ENCODE data around the gene ARID1B.

GRCh38 chr6:156776470-156776839 lies 723 bp upstream of the ARID1B start:
- TF ChIP-seq ATF2 (CRISPR knock-in tag; IDR thresholded peaks at IDR 0.05; ENCODE audit: borderline replicate concordance, low read depth) (no peak), E2F4 (CRISPR knock-in tag; IDR thresholded peaks at IDR 0.05; ENCODE audit: borderline replicate concordance, low read depth) (no peak), JUN (CRISPR knock-in tag; IDR thresholded peaks at IDR 0.05) (no peak), CTCF (IDR thresholded peaks at IDR 0.05) (no peak), KAT7 (CRISPR knock-in tag; IDR thresholded peaks at IDR 0.05; ENCODE audit: borderline replicate concordance) (no peak), ESRRA (CRISPR knock-in tag; IDR thresholded peaks at IDR 0.05; ENCODE audit: borderline replicate concordance) (no peak), SMAD3 (CRISPR knock-in tag; IDR thresholded peaks at IDR 0.05; ENCODE audit: borderline replicate concordance) (no peak), CREM (CRISPR knock-in tag; IDR thresholded peaks at IDR 0.05) (no peak)
